Lower leg skin (tissue), 3 donors: ENCODE results near the gene JPH3.

Source experiments
- POLR2A ChIP-seq, 2 donors: fragments of 450-650 bp; IDR thresholded peaks; one replicate each; pipeline ENCODE4 v1.6.1; 2016 to 2017; ENCODE audit warnings: antibody characterized with exemption in 2 of 2, mild to moderate bottlenecking in 1 of 2, moderate library complexity in 1 of 2
- TF ChIP-seq, protein P1 (sequence below), 3 donors: fragments of 450-650 bp; IDR thresholded peaks; one replicate each; pipeline ENCODE4 v1.5.1; 2016; ENCODE audit warnings: antibody characterized with exemption in 3 of 3, mild to moderate bottlenecking in 3 of 3, moderate library complexity in 2 of 3

DNA sequence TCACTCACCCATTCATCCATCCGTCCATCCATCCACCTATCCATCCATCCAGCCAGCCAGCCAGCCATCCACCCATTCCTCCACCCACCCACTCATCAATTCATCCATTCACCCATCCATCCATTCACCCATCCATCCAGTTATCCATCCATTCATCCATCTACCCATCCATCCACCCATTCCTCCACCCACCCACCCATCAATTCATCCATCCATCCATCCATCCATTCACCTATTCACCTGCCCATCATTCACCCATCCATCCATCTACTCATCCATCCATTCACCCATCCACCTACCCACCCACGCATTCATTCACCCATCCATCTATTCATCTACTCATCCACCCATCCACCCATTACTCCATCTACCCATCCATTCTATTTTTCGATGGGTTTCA lies 43.6 kb upstream of the JPH3 start:
- TF ChIP-seq, protein P1, sequence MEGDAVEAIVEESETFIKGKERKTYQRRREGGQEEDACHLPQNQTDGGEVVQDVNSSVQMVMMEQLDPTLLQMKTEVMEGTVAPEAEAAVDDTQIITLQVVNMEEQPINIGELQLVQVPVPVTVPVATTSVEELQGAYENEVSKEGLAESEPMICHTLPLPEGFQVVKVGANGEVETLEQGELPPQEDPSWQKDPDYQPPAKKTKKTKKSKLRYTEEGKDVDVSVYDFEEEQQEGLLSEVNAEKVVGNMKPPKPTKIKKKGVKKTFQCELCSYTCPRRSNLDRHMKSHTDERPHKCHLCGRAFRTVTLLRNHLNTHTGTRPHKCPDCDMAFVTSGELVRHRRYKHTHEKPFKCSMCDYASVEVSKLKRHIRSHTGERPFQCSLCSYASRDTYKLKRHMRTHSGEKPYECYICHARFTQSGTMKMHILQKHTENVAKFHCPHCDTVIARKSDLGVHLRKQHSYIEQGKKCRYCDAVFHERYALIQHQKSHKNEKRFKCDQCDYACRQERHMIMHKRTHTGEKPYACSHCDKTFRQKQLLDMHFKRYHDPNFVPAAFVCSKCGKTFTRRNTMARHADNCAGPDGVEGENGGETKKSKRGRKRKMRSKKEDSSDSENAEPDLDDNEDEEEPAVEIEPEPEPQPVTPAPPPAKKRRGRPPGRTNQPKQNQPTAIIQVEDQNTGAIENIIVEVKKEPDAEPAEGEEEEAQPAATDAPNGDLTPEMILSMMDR (IDR thresholded peaks at IDR 0.05), result no peak
- TF ChIP-seq POLR2A (IDR thresholded peaks at IDR 0.05), result no peak
